ENCODE data around the gene CXCL5. TPM values are rescaled to one million over a fixed set of nuclear protein-coding genes. Genes with fewer than 3 reads are reported as not detected.

Gene CXCL5
- total RNA-seq, 1 experiment from 2014 or later: 0.10 TPM

DNA sequence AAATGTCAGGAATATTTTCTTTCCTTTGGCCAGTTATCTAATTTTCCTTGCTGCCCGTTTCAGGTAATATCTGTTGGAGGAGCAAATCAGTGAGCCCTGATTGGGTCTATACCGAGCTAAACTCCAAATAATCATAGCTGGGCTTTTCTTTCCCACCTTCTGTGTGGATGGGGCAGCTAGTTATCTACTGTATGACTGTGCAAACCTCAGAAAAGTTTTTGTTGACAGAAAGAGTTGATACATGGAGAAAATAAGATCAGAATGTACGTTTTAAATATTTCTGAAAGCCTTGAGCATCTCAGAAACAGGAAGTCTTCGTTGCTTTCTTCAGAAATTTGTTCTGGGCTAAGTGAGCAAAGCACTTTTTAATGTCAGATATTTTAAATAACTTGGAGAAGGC, 6.2 kb upstream of the CXCL5 start:
- ChIA-PET CTCF (no interaction called here), POLR2A (no interaction called here)
- H3K27ac ChIP-seq (ENCODE audit: low read length): no peak overlapping the region
- no peak overlapping the region for H3K4me3 ChIP-seq (ENCODE audit: low read depth in 2 of 2, low read length in 2 of 2)
- no peaks in the 10 kb centered on the region for H3K9me3 ChIP-seq (ENCODE audit: control insufficient read depth, insufficient read depth, low read depth, low read length)
- in situ Hi-C loops (cut with HindIII; ENCODE audit: low pct_unique_long_range_greater_than_20kb, low sequenced_read_pairs): no loop called here
- intact Hi-C loops (cut with micrococcal nuclease; ENCODE audit: unreplicated experiment): no loop called here
- H3K36me3 ChIP-seq (ENCODE audit: control insufficient read depth, insufficient read depth, low read length): no peaks in the 10 kb centered on the region
- H3K27me3 ChIP-seq (ENCODE audit: control insufficient read depth, insufficient read depth, low read length): no peaks in the 10 kb centered on the region
- DNase-seq (ENCODE audit: low read depth, low spot score) (no peak), ATAC-seq (no peak)
- TF ChIP-seq TCF7L2 (IDR thresholded peaks at IDR 0.05; ENCODE audit: low read depth, low read length) (no peak), POLR2AphosphoS5 (IDR thresholded peaks at IDR 0.05; ENCODE audit: low read depth, low read length) (no peak)
- TF ChIP-seq, protein P1, sequence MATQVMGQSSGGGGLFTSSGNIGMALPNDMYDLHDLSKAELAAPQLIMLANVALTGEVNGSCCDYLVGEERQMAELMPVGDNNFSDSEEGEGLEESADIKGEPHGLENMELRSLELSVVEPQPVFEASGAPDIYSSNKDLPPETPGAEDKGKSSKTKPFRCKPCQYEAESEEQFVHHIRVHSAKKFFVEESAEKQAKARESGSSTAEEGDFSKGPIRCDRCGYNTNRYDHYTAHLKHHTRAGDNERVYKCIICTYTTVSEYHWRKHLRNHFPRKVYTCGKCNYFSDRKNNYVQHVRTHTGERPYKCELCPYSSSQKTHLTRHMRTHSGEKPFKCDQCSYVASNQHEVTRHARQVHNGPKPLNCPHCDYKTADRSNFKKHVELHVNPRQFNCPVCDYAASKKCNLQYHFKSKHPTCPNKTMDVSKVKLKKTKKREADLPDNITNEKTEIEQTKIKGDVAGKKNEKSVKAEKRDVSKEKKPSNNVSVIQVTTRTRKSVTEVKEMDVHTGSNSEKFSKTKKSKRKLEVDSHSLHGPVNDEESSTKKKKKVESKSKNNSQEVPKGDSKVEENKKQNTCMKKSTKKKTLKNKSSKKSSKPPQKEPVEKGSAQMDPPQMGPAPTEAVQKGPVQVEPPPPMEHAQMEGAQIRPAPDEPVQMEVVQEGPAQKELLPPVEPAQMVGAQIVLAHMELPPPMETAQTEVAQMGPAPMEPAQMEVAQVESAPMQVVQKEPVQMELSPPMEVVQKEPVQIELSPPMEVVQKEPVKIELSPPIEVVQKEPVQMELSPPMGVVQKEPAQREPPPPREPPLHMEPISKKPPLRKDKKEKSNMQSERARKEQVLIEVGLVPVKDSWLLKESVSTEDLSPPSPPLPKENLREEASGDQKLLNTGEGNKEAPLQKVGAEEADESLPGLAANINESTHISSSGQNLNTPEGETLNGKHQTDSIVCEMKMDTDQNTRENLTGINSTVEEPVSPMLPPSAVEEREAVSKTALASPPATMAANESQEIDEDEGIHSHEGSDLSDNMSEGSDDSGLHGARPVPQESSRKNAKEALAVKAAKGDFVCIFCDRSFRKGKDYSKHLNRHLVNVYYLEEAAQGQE (IDR thresholded peaks at IDR 0.05; ENCODE audit: insufficient read depth in 1 of 2, low read depth in 2 of 2, low read length in 1 of 2): no peak
- BruUV-seq (replicated peaks): no TSS peak
- H3K4me1 ChIP-seq (ENCODE audit: control insufficient read depth, insufficient read depth, low read length): no peaks in the 10 kb centered on the region

DNA sequence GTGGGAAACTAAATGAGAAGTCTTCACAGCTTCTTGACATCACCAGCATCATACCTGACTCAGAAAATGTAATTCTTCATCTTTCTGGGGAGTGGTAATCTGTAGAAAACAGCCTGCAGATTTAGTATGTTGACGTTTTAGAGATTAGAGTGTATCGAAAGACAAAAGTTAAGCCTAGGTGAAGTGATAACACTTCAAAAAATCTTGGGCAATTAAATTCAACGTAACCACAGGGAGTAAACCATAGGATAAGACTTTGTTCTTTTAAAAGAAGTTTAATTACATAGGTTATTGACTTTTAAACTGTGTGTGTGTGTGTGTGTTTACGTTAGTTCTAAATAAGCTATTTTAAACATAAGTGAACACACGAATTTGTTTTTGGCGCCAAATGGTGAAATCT, 1.8 kb upstream of the CXCL5 start:
- H3K9me3 ChIP-seq (ENCODE audit: control insufficient read depth, insufficient read depth, low read depth, low read length): no peaks in the 10 kb centered on the region
- intact Hi-C loops (cut with micrococcal nuclease; ENCODE audit: unreplicated experiment): no loop called here
- no peaks in the 10 kb centered on the region for H3K4me1 ChIP-seq (ENCODE audit: control insufficient read depth, insufficient read depth, low read length)
- H3K36me3 ChIP-seq (ENCODE audit: control insufficient read depth, insufficient read depth, low read length): no peaks in the 10 kb centered on the region
- H3K4me3 ChIP-seq (ENCODE audit: low read depth in 2 of 2, low read length in 2 of 2): no peak overlapping the region
- no peak overlapping the region for H3K27ac ChIP-seq (ENCODE audit: low read length)
- ATAC-seq (no peak), DNase-seq (ENCODE audit: low read depth, low spot score) (no peak)
- no TSS peak for BruUV-seq (replicated peaks)
- H3K27me3 ChIP-seq (ENCODE audit: control insufficient read depth, insufficient read depth, low read length): 0 out of 2 replicates have a peak, but pooled peaks cover 2% of the 10 kb centered on the region
- TF ChIP-seq TCF7L2 (IDR thresholded peaks at IDR 0.05; ENCODE audit: low read depth, low read length) (no peak), POLR2AphosphoS5 (IDR thresholded peaks at IDR 0.05; ENCODE audit: low read depth, low read length) (no peak), SIN3A (IDR thresholded peaks at IDR 0.05; ENCODE audit: borderline replicate concordance, insufficient read depth, low read depth, low read length) (no peak)
- TF ChIP-seq, protein P1 (IDR thresholded peaks at IDR 0.05; ENCODE audit: insufficient read depth in 1 of 2, low read depth in 2 of 2, low read length in 1 of 2): no peak
- TF ChIP-seq, protein P2, sequence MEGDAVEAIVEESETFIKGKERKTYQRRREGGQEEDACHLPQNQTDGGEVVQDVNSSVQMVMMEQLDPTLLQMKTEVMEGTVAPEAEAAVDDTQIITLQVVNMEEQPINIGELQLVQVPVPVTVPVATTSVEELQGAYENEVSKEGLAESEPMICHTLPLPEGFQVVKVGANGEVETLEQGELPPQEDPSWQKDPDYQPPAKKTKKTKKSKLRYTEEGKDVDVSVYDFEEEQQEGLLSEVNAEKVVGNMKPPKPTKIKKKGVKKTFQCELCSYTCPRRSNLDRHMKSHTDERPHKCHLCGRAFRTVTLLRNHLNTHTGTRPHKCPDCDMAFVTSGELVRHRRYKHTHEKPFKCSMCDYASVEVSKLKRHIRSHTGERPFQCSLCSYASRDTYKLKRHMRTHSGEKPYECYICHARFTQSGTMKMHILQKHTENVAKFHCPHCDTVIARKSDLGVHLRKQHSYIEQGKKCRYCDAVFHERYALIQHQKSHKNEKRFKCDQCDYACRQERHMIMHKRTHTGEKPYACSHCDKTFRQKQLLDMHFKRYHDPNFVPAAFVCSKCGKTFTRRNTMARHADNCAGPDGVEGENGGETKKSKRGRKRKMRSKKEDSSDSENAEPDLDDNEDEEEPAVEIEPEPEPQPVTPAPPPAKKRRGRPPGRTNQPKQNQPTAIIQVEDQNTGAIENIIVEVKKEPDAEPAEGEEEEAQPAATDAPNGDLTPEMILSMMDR (IDR thresholded peaks at IDR 0.05): no peak
- in situ Hi-C loops (cut with HindIII; ENCODE audit: low pct_unique_long_range_greater_than_20kb, low sequenced_read_pairs): no loop called here
- CTCF ChIA-PET: no interaction called here
- POLR2A ChIA-PET: no interaction called here

Data from Panc1 (cell line).